ENCODE results near the gene AZIN2. TPM values are rescaled to one million over a fixed set of nuclear protein-coding genes. Genes with fewer than 3 reads are reported as not detected.

AZIN2 gene
- total and polyA plus RNA-seq, 4 donors = 0.68 to 2.6 (median 0.74) TPM

GRCh38 chr1:33130297-33130696 lies 49.3 kb downstream of the AZIN2 start (continued):
- TF ChIP-seq, protein P1, sequence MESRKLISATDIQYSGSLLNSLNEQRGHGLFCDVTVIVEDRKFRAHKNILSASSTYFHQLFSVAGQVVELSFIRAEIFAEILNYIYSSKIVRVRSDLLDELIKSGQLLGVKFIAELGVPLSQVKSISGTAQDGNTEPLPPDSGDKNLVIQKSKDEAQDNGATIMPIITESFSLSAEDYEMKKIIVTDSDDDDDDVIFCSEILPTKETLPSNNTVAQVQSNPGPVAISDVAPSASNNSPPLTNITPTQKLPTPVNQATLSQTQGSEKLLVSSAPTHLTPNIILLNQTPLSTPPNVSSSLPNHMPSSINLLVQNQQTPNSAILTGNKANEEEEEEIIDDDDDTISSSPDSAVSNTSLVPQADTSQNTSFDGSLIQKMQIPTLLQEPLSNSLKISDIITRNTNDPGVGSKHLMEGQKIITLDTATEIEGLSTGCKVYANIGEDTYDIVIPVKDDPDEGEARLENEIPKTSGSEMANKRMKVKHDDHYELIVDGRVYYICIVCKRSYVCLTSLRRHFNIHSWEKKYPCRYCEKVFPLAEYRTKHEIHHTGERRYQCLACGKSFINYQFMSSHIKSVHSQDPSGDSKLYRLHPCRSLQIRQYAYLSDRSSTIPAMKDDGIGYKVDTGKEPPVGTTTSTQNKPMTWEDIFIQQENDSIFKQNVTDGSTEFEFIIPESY (IDR thresholded peaks at IDR 0.05) = no peak

- DNase-seq (ENCODE audit: low spot score) = no peak
- Histone ChIP-seq H3K27ac (ENCODE audit: low read depth in 1 of 2, low read length in 2 of 2) (no peak overlapping the region), H3K4me1 (ENCODE audit: control insufficient read depth in 4 of 4, insufficient read depth in 4 of 4, low read length in 3 of 4) (peaks cover 4 to 28% (median 11%) of the 10 kb centered on the region in 4 donors), H3K27me3 (ENCODE audit: control insufficient read depth in 4 of 4, insufficient read depth in 4 of 4, low read length in 3 of 4) (no peaks in the 10 kb centered on the region), H3K36me3 (ENCODE audit: control insufficient read depth in 4 of 4, insufficient read depth in 3 of 4, low read depth in 1 of 4, low read length in 3 of 4) (no peaks in the 10 kb centered on the region), H3K9me3 (ENCODE audit: control insufficient read depth in 4 of 4, low read length in 3 of 4) (no peaks in the 10 kb centered on the region), H3K9ac (ENCODE audit: low read depth in 1 of 2, low read length in 2 of 2) (no peak overlapping the region), H3K4me3 (ENCODE audit: low read depth in 1 of 3, low read length in 3 of 3) (no peak overlapping the region)
- WGBS = 77% methylated on average over 2 of the region's 2 CpGs
- TF ChIP-seq, protein P2, sequence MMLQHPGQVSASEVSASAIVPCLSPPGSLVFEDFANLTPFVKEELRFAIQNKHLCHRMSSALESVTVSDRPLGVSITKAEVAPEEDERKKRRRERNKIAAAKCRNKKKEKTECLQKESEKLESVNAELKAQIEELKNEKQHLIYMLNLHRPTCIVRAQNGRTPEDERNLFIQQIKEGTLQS (IDR thresholded peaks at IDR 0.05) = no peak
- TF ChIP-seq GABPA (IDR thresholded peaks at IDR 0.05 in 1 of 2, conservative IDR thresholded peaks at IDR 0.05 in 1 of 2) = no peak
- TF ChIP-seq JUND (IDR thresholded peaks at IDR 0.05) = no peak
- no peak for TF ChIP-seq FOXA2 (IDR thresholded peaks at IDR 0.05)
- TF ChIP-seq YY1 (IDR thresholded peaks at IDR 0.05) = no peak
- TF ChIP-seq TAF1 (conservative IDR thresholded peaks at IDR 0.05) = no peak
- TF ChIP-seq, protein P1 (IDR thresholded peaks at IDR 0.05) = no peak
- no peak for TF ChIP-seq HNF4A (conservative IDR thresholded peaks at IDR 0.05)
- TF ChIP-seq REST (IDR thresholded peaks at IDR 0.05) = no peak
- TF ChIP-seq CTCF (IDR thresholded peaks at IDR 0.05; ENCODE audit: low read depth, low read length, missing input control) = no peak
- TF ChIP-seq RAD21 (IDR thresholded peaks at IDR 0.05) = no peak
- TF ChIP-seq HNF4G (IDR thresholded peaks at IDR 0.05) = no peak
- no peak for TF ChIP-seq RXRA (IDR thresholded peaks at IDR 0.05)
- TF ChIP-seq FOXA1 (IDR thresholded peaks at IDR 0.05) = no peak
- TF ChIP-seq NR2F2 (IDR thresholded peaks at IDR 0.05) = no peak
- TF ChIP-seq EGR1 (IDR thresholded peaks at IDR 0.05; ENCODE audit: low read depth in 2 of 2) = no peak
- no peak for TF ChIP-seq SP1 (IDR thresholded peaks at IDR 0.05)
Measured at GRCh38 chr1:33131191-33131590, 50.2 kb downstream of the AZIN2 start.

Measured in liver (tissue), 9 donors.